Activated T-helper 1 cell treated with anti-CD3 and anti-CD28 coated beads, Interleukin-2, amount 50 U/mL, for 16 hours (primary cell): Measurements from ENCODE around the gene BDP1.
"Not testable (repeated sequence)": the region's sequence is repeated elsewhere in the genome, so short reads cannot be mapped to it uniquely, and the experiment has no call there.

ENCODE experiments used
- DNase-seq, 2 donors: peaks; one replicate each; pipeline ENCODE4 v3.0.0-alpha.2; 2020; ENCODE audit warnings: low read depth in 1 of 2, low spot score in 1 of 2

BDP1 gene, protein sequence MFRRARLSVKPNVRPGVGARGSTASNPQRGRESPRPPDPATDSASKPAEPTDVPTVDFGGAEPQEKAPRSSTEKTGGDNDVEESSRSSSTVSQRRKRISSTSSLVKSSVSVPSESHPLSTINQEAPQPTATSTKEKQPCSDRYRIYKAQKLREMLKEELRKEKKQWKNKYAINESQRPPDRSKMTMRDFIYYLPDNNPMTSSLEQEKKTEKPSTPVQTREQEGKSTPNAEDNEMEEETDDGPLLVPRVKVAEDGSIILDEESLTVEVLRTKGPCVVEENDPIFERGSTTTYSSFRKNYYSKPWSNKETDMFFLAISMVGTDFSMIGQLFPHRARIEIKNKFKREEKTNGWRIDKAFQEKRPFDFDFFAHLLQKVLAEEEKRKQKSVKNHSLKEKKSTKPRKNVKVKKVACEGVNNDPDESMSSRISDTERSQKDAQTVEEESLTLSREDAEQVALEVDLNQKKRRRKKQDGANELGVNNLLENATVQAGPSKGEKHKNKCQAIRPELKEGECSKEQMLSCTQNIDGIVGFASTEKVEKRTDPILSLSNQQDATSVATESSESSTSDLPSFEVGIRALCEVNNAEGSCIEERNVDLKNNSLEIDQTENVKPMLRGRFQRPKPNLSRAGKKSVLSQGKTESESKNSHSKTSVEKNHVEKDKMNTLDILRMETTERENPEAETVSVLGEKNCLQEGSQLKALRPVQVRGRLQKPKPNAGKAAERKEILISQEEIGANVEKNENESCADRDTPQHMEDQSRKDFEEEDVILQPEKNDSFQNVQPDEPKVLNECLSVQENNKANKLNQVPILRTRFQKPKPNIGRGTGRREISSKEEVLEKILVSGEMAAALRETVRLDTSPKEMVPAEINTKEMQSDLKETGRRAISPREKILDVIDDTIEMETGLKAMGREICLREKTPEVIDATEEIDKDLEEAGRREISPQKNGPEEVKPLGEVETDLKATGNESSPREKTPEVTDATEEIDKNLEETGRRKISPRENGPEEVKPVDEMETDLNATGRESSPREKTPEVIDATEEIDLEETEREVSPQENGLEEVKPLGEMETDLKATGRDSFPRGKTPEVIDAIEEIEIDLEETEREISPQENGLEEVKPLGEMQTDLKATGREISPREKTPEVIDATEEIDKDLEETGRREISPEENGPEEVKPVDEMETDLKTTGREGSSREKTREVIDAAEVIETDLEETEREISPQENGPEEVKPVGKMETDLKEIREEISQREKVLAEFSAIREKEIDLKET (N-terminal part only)

GRCh38 chr5:71455427-71456361 is at the start of gene BDP1:
BDP1 (plus strand) TSS chr5:71455651; CDS start chr5:71455878, 227 bp downstream.
- peak; percentile 92 to 97 for DNase-seq

- not testable (repeated sequence) for DNase-seq
Observed at GRCh38 chr5:71410088-71410487, 45.4 kb upstream of the BDP1 start.

- DNase-seq = not testable (repeated sequence)
Observed at GRCh38 chr5:71415626-71416025, 39.8 kb upstream of the BDP1 start.

DNA sequence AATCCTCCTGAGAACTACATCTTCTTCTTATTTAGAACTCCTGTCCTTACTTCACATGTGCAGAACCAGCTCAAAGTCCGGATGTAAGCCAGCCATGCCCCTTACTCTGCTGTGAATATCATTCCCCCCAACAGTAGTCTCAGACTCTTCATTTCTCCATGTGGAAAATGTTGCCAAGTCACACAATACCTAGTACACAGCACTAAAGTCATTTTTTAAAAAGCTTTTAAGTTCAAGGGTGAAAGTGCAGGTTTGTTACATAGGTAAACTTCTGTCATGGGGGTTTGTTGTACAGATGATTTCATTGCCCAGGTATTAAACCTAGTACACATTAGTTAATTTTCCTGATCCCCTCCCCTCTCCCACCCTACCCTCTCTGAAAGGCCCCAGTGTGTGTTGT is 37.4 kb upstream of the BDP1 start:
- DNase-seq = not testable (repeated sequence)

- not testable (repeated sequence) for DNase-seq
Observed at GRCh38 chr5:71421278-71421677, 34.2 kb upstream of the BDP1 start.

DNA sequence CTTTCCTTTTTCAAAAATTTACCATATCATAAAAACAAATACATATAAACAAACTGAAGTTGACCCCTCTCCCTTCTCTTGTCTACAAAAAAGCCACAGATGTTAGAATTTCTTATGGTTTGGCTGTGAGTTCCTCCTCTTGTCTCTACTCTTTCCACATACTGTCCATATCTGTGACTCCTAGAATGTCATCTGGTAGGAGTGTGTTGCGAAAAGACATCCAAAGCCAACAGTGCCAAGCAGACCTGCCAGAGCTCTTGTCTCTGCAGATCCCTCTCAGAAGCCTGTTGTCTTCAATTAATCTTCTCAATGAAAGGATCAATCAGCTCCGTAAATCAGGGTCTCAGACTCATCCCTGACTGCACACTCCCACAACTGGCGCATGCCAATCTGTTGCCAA is 31.6 kb upstream of the BDP1 start:
- not testable (repeated sequence) for DNase-seq

DNA sequence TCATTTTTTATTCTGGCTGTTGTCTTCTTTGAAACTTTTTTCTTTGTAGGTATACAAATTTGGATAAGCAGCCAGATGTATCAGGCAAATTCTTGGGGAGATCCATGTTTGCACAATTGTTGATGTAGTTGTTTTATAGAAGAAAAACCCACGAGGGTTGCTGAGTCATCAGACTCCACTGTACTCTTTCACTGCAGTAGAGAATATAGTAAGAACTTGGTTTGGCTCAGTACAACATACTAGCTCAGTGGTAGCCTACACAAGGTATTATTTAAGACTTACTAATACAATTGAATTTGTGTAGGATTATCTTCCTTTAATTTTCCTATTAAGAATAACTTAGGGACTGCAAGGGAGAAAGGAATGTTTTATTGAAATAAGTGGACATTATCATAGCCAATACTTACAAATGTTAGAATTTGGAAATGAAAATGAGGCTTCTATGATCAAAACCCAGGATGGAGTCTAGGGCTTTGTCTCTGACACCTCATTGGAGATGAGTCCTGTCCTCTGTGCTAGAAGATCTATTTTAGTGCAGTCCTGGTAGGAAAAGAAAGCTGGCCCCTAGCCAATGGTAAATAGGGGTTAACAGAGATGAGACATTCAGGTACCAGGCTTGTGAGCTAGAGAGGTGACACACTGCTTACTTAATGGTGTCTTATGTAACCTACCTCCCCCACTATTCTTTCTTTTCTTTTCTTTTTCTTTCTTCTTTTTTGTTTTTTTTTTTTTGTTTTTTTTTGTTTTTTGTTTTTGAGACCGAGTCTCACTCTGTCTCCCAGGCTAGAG is 28.6 kb upstream of the BDP1 start:
- not testable (repeated sequence) for DNase-seq

DNA sequence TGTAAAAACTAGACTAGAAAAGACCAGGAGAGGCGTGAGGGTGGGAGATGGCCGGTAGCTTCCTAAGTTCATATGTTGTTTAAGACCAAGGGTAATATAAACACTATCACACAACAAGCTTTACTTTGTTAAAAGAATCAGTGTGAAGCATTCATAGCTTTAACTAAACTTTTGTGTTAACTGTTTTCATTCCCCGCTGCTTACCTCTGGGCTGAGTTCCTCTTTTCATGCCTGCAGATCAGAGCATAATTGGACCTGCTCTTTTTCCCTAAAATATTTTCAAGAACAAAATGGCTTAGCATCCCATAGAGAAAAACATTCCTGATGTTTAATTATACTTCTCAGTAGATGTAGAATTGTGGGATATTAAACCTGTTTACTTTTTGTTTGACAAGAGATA is 23.0 kb upstream of the BDP1 start:
- not testable (repeated sequence) for DNase-seq

DNA sequence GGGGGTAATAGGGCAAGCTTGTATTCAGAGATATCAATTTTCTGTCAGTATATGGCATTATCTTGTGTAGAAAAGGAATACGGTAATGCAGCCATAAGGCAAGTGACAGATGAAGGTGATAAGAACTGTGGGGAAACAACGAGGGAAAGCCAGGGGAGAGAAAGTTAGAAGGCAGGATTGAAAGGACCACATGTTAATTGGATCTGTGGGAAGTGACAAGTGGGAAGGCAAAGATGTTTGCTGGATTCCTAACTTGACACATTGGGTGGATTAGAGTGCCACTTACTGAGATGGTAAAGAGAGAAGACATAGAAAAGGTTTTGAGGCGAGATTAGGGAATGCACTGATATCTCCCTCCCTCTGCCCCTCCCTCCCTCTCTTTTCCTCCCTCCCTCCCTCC is 20.6 kb upstream of the BDP1 start:
- not testable (repeated sequence) for DNase-seq

DNA sequence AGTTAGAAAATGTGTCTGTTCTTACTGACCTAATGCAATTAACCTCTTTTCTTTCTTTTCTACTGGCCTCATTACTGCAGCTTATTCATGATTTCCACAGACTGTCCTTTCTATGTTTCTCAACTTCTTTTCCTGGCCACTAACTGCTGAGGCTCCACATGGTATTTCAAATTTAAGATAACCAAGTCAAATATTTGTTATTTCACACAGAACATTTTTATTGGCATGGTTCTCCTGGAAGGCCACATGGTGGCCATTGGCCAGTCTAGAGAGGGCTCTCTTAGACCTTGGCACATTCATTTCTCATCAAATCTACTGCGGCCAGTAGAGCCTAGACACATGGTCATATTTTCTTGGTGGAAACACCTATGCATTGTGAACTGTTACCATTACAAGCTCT is 13.9 kb upstream of the BDP1 start:
- DNase-seq = not testable (repeated sequence)

- not testable (repeated sequence) for DNase-seq
Observed at GRCh38 chr5:71443891-71444290, 11.6 kb upstream of the BDP1 start.

GRCh38 chr5:71445015-71445414 is 10.4 kb upstream of the BDP1 start:
- not testable (repeated sequence) for DNase-seq

DNA sequence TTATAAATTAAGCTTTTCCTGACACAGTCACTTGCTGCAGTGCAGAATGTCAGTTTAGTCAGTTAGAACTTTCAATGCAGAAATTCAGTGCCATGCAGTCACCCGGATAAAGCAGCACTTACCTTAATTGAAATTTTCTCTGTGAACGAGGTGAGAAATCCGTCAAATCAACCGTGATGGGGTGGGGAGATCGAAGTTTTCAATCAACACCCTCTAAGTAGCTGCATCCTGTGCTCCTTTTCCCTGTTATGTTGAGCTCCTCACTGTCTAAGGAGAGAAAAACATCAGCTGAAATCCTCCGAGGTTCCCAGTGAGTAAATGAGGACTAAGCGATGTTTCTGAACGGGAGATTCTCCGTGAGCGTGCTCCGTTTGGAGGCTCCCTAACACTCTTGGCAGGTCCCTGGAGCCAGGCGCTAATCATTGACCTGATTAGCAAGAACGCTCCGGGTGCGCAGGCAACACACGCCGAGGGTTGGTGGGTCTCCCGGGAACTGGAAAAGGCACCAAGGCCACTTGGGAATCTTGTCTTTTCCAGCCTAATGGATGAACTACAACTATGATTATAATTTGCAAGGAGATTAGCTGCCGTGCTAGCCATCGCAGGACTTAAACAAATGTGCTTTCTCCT is 9.8 kb upstream of the BDP1 start:
- DNase-seq = not testable (repeated sequence)

DNA sequence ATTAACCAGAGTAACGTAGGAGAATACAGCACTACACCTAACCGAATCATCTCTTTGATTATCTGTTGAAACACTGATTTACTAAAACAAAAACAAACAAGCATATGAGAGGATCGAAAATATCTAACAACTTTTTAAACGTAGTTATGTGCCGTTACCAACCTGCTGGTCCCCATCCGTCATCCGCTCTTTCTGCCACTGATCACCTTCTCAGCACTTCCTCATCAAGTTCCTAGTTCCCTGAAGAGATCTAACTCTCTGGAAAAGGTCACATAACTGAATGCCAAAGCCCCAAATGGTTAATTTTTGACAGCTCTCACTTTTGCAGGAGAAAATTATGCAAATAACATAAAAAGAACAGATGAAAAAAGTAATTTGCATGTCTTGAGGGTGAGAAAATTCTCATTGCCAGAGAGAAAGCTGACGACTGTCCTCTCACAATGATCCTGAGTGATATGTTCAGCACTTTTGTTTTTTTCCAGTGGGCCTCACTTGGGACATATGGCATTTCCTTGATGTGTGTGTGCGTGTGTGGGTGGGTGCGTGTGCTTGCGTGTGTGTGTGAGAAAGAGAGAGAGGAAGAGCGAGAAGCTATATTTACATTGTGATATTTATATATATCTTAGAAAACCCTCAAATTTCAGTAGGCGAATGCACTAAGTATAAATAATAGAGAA is 8.8 kb upstream of the BDP1 start:
- not testable (repeated sequence) for DNase-seq

DNA sequence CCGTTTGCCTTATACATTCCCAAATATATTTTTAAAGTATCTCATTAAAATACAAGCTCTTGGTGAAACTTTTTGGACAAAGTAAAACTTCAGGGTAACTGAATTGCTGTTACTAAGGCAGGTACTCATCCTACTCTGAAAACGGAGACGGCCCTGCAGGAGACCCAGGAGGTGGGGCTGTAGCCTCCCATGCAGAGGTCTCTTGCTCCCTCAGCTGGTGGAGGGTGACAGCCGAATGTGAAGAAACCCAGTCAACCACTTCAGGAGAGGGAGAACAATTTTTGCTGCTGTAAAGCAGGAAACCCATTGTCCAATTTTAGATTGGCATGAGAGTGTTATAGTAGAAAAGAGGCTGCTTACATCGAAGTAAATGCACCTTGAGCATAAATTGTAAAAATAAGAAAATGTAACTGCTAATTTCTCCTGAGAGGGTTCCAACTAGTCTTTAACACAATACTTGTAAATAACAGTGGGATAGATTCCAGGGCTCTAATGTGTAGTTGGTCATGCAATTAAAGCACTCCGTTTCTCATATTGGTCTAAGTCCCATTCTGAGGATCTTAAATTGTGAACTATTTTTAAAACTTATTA is 8.1 kb upstream of the BDP1 start:
- peak in 1 of 2 donors; percentile 3 for DNase-seq

- DNase-seq = no peak
Observed at GRCh38 chr5:71452876-71453275, 2.6 kb upstream of the BDP1 start.

GRCh38 chr5:71454913-71455312 is 538 bp upstream of the BDP1 start:
- no peak for DNase-seq

GRCh38 chr5:71456362-71456743 is 902 bp downstream of the BDP1 start:
- no peak for DNase-seq
